ENCODE data around the gene PPP1R1B.
A peak's percentile ranks its signal among the peaks of the same experiment; 100 is the strongest.

Gene PPP1R1B

GRCh38 chr17:39627712-39628516, 1.2 kb downstream of the PPP1R1B start:
- H3K18ac ChIP-seq (ENCODE audit: low read depth in 1 of 2, low read length in 2 of 2), result no peak overlapping the region
- H3K4ac ChIP-seq (ENCODE audit: low read depth in 1 of 2, low read length in 2 of 2), result no peak overlapping the region
- no peak overlapping the region for H2BK5ac ChIP-seq (ENCODE audit: low read depth, low read length, poor library complexity, severe bottlenecking)
- 24% methylated on average over 14 of the region's 16 CpGs for WGBS
- H2AFZ ChIP-seq (ENCODE audit: low read depth, low read length), result no peak overlapping the region
- no peak overlapping the region for H4K91ac ChIP-seq (ENCODE audit: low read length)
- H2BK15ac ChIP-seq (ENCODE audit: low read depth, poor library complexity, severe bottlenecking), result no peak overlapping the region
- H3K27ac ChIP-seq (ENCODE audit: low read length, poor library complexity, severe bottlenecking), result no peak overlapping the region
- H4K8ac ChIP-seq (ENCODE audit: low read length), result no peak overlapping the region
- H2AK5ac ChIP-seq (ENCODE audit: low read length, severe bottlenecking), result no peak overlapping the region
- no peaks in the 10 kb centered on the region for H3K9me3 ChIP-seq (ENCODE audit: control insufficient read depth, low read length)
- no peak for DNase-seq
- peaks cover 24% of the 10 kb centered on the region for H3K4me1 ChIP-seq (ENCODE audit: control insufficient read depth, insufficient read depth, low read depth, low read length)
- H3K4me2 ChIP-seq (ENCODE audit: low read length, poor library complexity, severe bottlenecking), result no peak overlapping the region
- H3K23ac ChIP-seq (ENCODE audit: low read length in 2 of 2), result no peak overlapping the region
- H2BK120ac ChIP-seq (ENCODE audit: low read depth, low read length), result no peak overlapping the region
- H3K36me3 ChIP-seq (ENCODE audit: control insufficient read depth in 1 of 2, insufficient read depth in 2 of 2, low read depth in 1 of 2, low read length in 2 of 2), result no peaks in the 10 kb centered on the region
- peak overlapping the region in 1 of 2 experiments; percentile 9 for H3K4me3 ChIP-seq (ENCODE audit: insufficient read depth in 1 of 2, low read depth in 1 of 2, low read length in 2 of 2)
- no peaks in the 10 kb centered on the region for H3K79me1 ChIP-seq (replicated peaks; ENCODE audit: low read length, poor library complexity, severe bottlenecking)
- H2BK12ac ChIP-seq (ENCODE audit: low read length in 2 of 2), result no peak overlapping the region
- H3K9ac ChIP-seq (ENCODE audit: low read length), result no peak overlapping the region
- no peak overlapping the region for H3K14ac ChIP-seq (ENCODE audit: low read length in 2 of 2)
- peaks cover 81 to 86% of the 10 kb centered on the region in 2 experiments for H3K27me3 ChIP-seq (ENCODE audit: control insufficient read depth in 1 of 2, insufficient read depth in 1 of 2, low read length in 2 of 2)

DNA sequence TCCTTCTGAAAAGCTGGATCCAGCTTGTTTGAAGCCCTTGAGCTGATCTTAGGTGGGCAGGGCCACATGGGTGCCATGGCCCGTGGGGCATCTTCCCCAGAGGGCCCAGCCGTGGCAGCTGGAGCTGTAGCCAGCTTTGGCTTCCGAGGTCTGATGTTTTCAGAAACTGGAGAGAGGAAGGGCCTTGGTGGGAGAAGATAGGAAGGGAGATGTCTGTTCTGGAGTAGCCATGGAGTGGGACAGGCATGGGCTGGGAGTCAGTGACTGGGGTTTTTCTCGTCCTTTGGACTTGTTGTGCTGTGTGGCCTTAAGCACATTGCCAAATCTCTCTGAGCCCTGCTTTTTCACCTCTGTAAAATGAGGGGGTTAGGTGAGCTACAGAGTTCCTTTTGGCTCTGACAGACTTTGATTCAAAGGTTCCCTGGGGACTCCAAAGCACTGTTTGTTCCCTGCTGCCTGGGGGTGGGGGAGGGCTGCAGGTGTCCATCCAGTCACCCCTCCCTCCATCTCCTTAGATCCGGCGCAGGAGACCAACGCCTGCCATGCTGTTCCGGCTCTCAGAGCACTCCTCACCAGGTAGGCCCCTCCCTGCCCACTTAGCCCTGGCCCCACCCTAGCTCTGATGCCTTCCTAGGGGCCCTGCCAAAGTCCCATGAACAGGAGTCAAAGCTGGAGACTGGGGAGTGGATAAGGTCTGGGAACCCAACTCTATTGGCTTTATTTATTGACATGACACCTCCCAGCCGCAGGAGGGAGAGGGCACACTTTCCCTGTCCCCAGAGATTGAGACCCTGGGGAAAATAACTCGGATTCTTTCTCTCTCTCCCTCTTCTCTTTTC, 2.1 kb downstream of the PPP1R1B start:
- no peak overlapping the region for H2AK5ac ChIP-seq (ENCODE audit: low read length, severe bottlenecking)
- H2BK15ac ChIP-seq (ENCODE audit: low read depth, poor library complexity, severe bottlenecking), result no peak overlapping the region
- 62% methylated on average over 8 of the region's 10 CpGs for WGBS
- no peak overlapping the region for H2BK120ac ChIP-seq (ENCODE audit: low read depth, low read length)
- no peak overlapping the region for H3K14ac ChIP-seq (ENCODE audit: low read length in 2 of 2)
- no peaks in the 10 kb centered on the region for H3K79me1 ChIP-seq (replicated peaks; ENCODE audit: low read length, poor library complexity, severe bottlenecking)
- H3K4me2 ChIP-seq (ENCODE audit: low read length, poor library complexity, severe bottlenecking), result no peak overlapping the region
- no peak overlapping the region for H3K27ac ChIP-seq (ENCODE audit: low read length, poor library complexity, severe bottlenecking)
- no peak overlapping the region for H2BK5ac ChIP-seq (ENCODE audit: low read depth, low read length, poor library complexity, severe bottlenecking)
- H3K9ac ChIP-seq (ENCODE audit: low read length), result no peak overlapping the region
- H3K4me3 ChIP-seq (ENCODE audit: insufficient read depth in 1 of 2, low read depth in 1 of 2, low read length in 2 of 2), result no peak overlapping the region
- H2BK12ac ChIP-seq (ENCODE audit: low read length in 2 of 2), result no peak overlapping the region
- DNase-seq, result no peak
- no peak overlapping the region for H4K8ac ChIP-seq (ENCODE audit: low read length)
- H3K9me3 ChIP-seq (ENCODE audit: control insufficient read depth, low read length), result no peaks in the 10 kb centered on the region
- H3K18ac ChIP-seq (ENCODE audit: low read depth in 1 of 2, low read length in 2 of 2), result no peak overlapping the region
- peaks cover 24% of the 10 kb centered on the region for H3K4me1 ChIP-seq (ENCODE audit: control insufficient read depth, insufficient read depth, low read depth, low read length)
- no peak overlapping the region for H3K23ac ChIP-seq (ENCODE audit: low read length in 2 of 2)
- H2AFZ ChIP-seq (ENCODE audit: low read depth, low read length), result no peak overlapping the region
- no peak overlapping the region for H4K91ac ChIP-seq (ENCODE audit: low read length)
- peaks cover 77 to 82% of the 10 kb centered on the region in 2 experiments for H3K27me3 ChIP-seq (ENCODE audit: control insufficient read depth in 1 of 2, insufficient read depth in 1 of 2, low read length in 2 of 2)
- H3K36me3 ChIP-seq (ENCODE audit: control insufficient read depth in 1 of 2, insufficient read depth in 2 of 2, low read depth in 1 of 2, low read length in 2 of 2), result no peaks in the 10 kb centered on the region
- no peak overlapping the region for H3K4ac ChIP-seq (ENCODE audit: low read depth in 1 of 2, low read length in 2 of 2)

- H4K8ac ChIP-seq (ENCODE audit: low read length), result no peak overlapping the region
- DNase-seq, result no peak
- WGBS, result 50% methylated on average over 2 of the region's 3 CpGs
Measured at GRCh38 chr17:39629494-39629880, 2.7 kb downstream of the PPP1R1B start.

DNA sequence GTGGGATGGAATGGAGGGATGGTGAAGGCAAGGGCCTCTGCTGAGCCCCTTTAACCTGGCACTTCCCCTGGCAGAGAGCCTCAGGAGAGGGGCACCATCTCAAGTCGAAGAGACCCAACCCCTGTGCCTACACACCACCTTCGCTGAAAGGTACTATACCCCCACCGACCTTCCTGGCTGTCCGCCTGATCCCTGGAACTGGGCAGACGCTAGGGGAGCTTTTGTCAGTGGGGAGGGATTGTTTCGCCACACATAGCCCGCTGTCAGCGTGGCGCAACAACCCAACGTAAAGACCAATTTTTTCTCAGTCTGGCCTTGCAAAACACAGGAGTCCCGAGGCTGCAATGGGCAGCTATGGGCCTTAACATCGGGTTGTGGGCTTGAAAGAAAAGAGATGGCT, 3.1 kb downstream of the PPP1R1B start:
- Histone ChIP-seq H3K4ac (ENCODE audit: low read depth in 1 of 2, low read length in 2 of 2) (no peak overlapping the region), H2AK5ac (ENCODE audit: low read length, severe bottlenecking) (no peak overlapping the region), H3K27me3 (ENCODE audit: control insufficient read depth in 1 of 2, insufficient read depth in 1 of 2, low read length in 2 of 2) (peaks cover 70 to 75% of the 10 kb centered on the region in 2 experiments), H3K27ac (ENCODE audit: low read length, poor library complexity, severe bottlenecking) (no peak overlapping the region), H3K9ac (ENCODE audit: low read length) (no peak overlapping the region), H2BK5ac (ENCODE audit: low read depth, low read length, poor library complexity, severe bottlenecking) (no peak overlapping the region), H2AFZ (ENCODE audit: low read depth, low read length) (no peak overlapping the region), H2BK12ac (ENCODE audit: low read length in 2 of 2) (no peak overlapping the region), H2BK120ac (ENCODE audit: low read depth, low read length) (no peak overlapping the region), H3K4me1 (ENCODE audit: control insufficient read depth, insufficient read depth, low read depth, low read length) (peaks cover 27% of the 10 kb centered on the region), H3K23ac (ENCODE audit: low read length in 2 of 2) (no peak overlapping the region), H3K79me1 (replicated peaks; ENCODE audit: low read length, poor library complexity, severe bottlenecking) (no peaks in the 10 kb centered on the region), H3K4me3 (ENCODE audit: insufficient read depth in 1 of 2, low read depth in 1 of 2, low read length in 2 of 2) (no peak overlapping the region), H2BK15ac (ENCODE audit: low read depth, poor library complexity, severe bottlenecking) (no peak overlapping the region), H4K91ac (ENCODE audit: low read length) (no peak overlapping the region), H3K14ac (ENCODE audit: low read length in 2 of 2) (no peak overlapping the region), H3K36me3 (ENCODE audit: control insufficient read depth in 1 of 2, insufficient read depth in 2 of 2, low read depth in 1 of 2, low read length in 2 of 2) (no peaks in the 10 kb centered on the region), H3K18ac (ENCODE audit: low read depth in 1 of 2, low read length in 2 of 2) (no peak overlapping the region), H3K4me2 (ENCODE audit: low read length, poor library complexity, severe bottlenecking) (no peak overlapping the region), H3K9me3 (ENCODE audit: control insufficient read depth, low read length) (no peaks in the 10 kb centered on the region), H4K8ac (ENCODE audit: low read length) (no peak overlapping the region)
- DNase-seq, result no peak
- WGBS, result 89% methylated on average over 11 of the region's 12 CpGs

More at GRCh38 chr17:39629494-39629880, 2.7 kb downstream of the PPP1R1B start:
- H3K4me2 ChIP-seq (ENCODE audit: low read length, poor library complexity, severe bottlenecking), result no peak overlapping the region
- no peak overlapping the region for H3K4ac ChIP-seq (ENCODE audit: low read depth in 1 of 2, low read length in 2 of 2)
- H3K23ac ChIP-seq (ENCODE audit: low read length in 2 of 2), result no peak overlapping the region
- H3K4me3 ChIP-seq (ENCODE audit: insufficient read depth in 1 of 2, low read depth in 1 of 2, low read length in 2 of 2), result no peak overlapping the region
- no peak overlapping the region for H4K91ac ChIP-seq (ENCODE audit: low read length)
- no peak overlapping the region for H3K27ac ChIP-seq (ENCODE audit: low read length, poor library complexity, severe bottlenecking)
- H3K36me3 ChIP-seq (ENCODE audit: control insufficient read depth in 1 of 2, insufficient read depth in 2 of 2, low read depth in 1 of 2, low read length in 2 of 2), result no peaks in the 10 kb centered on the region
- H3K27me3 ChIP-seq (ENCODE audit: control insufficient read depth in 1 of 2, insufficient read depth in 1 of 2, low read length in 2 of 2), result peaks cover 74 to 79% of the 10 kb centered on the region in 2 experiments
- H3K9ac ChIP-seq (ENCODE audit: low read length), result no peak overlapping the region
- no peak overlapping the region for H2AFZ ChIP-seq (ENCODE audit: low read depth, low read length)
- peaks cover 24% of the 10 kb centered on the region for H3K4me1 ChIP-seq (ENCODE audit: control insufficient read depth, insufficient read depth, low read depth, low read length)
- no peaks in the 10 kb centered on the region for H3K79me1 ChIP-seq (replicated peaks; ENCODE audit: low read length, poor library complexity, severe bottlenecking)
- H3K18ac ChIP-seq (ENCODE audit: low read depth in 1 of 2, low read length in 2 of 2), result no peak overlapping the region
- H3K9me3 ChIP-seq (ENCODE audit: control insufficient read depth, low read length), result no peaks in the 10 kb centered on the region
- no peak overlapping the region for H2BK120ac ChIP-seq (ENCODE audit: low read depth, low read length)
- H2AK5ac ChIP-seq (ENCODE audit: low read length, severe bottlenecking), result no peak overlapping the region
- no peak overlapping the region for H2BK5ac ChIP-seq (ENCODE audit: low read depth, low read length, poor library complexity, severe bottlenecking)
- H2BK12ac ChIP-seq (ENCODE audit: low read length in 2 of 2), result no peak overlapping the region
- H3K14ac ChIP-seq (ENCODE audit: low read length in 2 of 2), result no peak overlapping the region
- H2BK15ac ChIP-seq (ENCODE audit: low read depth, poor library complexity, severe bottlenecking), result no peak overlapping the region
